HepG2 (cell line): ENCODE measurements around the gene ZNF223. TPM values are rescaled to one million over a fixed set of nuclear protein-coding genes. Genes with fewer than 3 reads are reported as not detected.

Experiments
- AKNA ChIP-seq: sonication (generic); formaldehyde crosslinking; IDR thresholded peaks from 2 replicates; pipeline ENCODE4 v1.4.0; 2020; ENCODE audit warnings: missing genetic modification reagents, borderline replicate concordance
- FOXP1 ChIP-seq, 2 experiments: fragments of 450-650 bp in 1 of 2; IDR thresholded peaks; 2 replicates each; pipeline ENCODE4 v1.6.1; 2017 to 2018; ENCODE audit warnings: antibody characterized with exemption in 1 of 2
- JUNB ChIP-seq: sonication (generic); formaldehyde crosslinking; IDR thresholded peaks from 2 replicates; pipeline ENCODE4 v1.8.0; 2022; ENCODE audit warnings: missing genetic modification reagents, mild to moderate bottlenecking, borderline replicate concordance
- KDM6A ChIP-seq: IDR thresholded peaks from 2 replicates; pipeline ENCODE4 v1.6.1; 2016; ENCODE audit warnings: low read depth
- MLLT10 ChIP-seq: sonication (generic); formaldehyde crosslinking; IDR thresholded peaks from 2 replicates; pipeline ENCODE4 v1.4.0; 2020; ENCODE audit warnings: missing genetic modification reagents
- MYC ChIP-seq: sonication (generic); formaldehyde crosslinking; IDR thresholded peaks from 2 replicates; pipeline ENCODE4 v1.9.0; 2021; ENCODE audit warnings: missing genetic modification reagents, borderline replicate concordance
- PHF20 ChIP-seq: sonication (generic); formaldehyde crosslinking; IDR thresholded peaks from 2 replicates; pipeline ENCODE4 v1.5.0; 2020; ENCODE audit warnings: mild to moderate bottlenecking, missing genetic modification reagents
- PLRG1 ChIP-seq: fragments of 450-650 bp; conservative IDR thresholded peaks from 2 replicates; pipeline ENCODE4 v1.6.1; 2016
- RELA ChIP-seq: sonication (generic); formaldehyde crosslinking; IDR thresholded peaks from 2 replicates; pipeline ENCODE4 v1.4.0; 2020; ENCODE audit warnings: missing genetic modification reagents
- TFAP4 ChIP-seq: sonication (generic); IDR thresholded peaks from 2 replicates; pipeline ENCODE4 v1.6.1; 2016; ENCODE audit warnings: low read depth, borderline replicate concordance
- ZBTB26 ChIP-seq: IDR thresholded peaks from 2 replicates; pipeline ENCODE4 v1.6.1; 2016; ENCODE audit warnings: missing compliant biosample characterization, missing genetic modification reagents, borderline replicate concordance
- ZNF180 ChIP-seq: sonication (generic); formaldehyde crosslinking; IDR thresholded peaks from 2 replicates; pipeline ENCODE4 v1.4.0; 2020; ENCODE audit warnings: low read depth, missing genetic modification reagents, borderline replicate concordance
- ZNF292 ChIP-seq: sonication (generic); formaldehyde crosslinking; IDR thresholded peaks from 2 replicates; pipeline ENCODE4 v1.8.1; 2022; ENCODE audit warnings: mild to moderate bottlenecking, low read depth, missing genetic modification reagents, borderline replicate concordance
- ZNF432 ChIP-seq: sonication (generic); formaldehyde crosslinking; IDR thresholded peaks from 2 replicates; pipeline ENCODE4 v1.5.0; 2020; ENCODE audit warnings: missing genetic modification reagents, mild to moderate bottlenecking, borderline replicate concordance
- ZNF512 ChIP-seq: sonication (generic); formaldehyde crosslinking; IDR thresholded peaks from 2 replicates; pipeline ENCODE4 v1.4.0; 2020; ENCODE audit warnings: mild to moderate bottlenecking, missing genetic modification reagents
- ZNF562 ChIP-seq: sonication (generic); formaldehyde crosslinking; IDR thresholded peaks from 2 replicates; pipeline ENCODE4 v1.8.0; 2022; ENCODE audit warnings: missing genetic modification reagents, borderline replicate concordance
- ZNF709 ChIP-seq: sonication (generic); formaldehyde crosslinking; IDR thresholded peaks from 2 replicates; pipeline ENCODE4 v1.5.0; 2020; ENCODE audit warnings: mild to moderate bottlenecking, missing genetic modification reagents
- ZNF784 ChIP-seq: sonication (generic); formaldehyde crosslinking; IDR thresholded peaks from 2 replicates; pipeline ENCODE4 v1.5.1; 2020; ENCODE audit warnings: missing genetic modification reagents, mild to moderate bottlenecking, borderline replicate concordance
- polyA plus RNA-seq, 8 experiments: library from polyadenylated mRNA; depleted of rRNA in 3 of 8; stranded (reverse) in 7 of 8; unstranded in 1 of 8; fragments of >200 nt; fragmentation: Illumina TruSeq in 4 of 8; extraction: Trizol in 4 of 8; gene quantifications; 2 replicates each; pipeline versions ENCODE4 v1.2.1 to v1.2.3, GENCODE V29; 2011 to 2016; ENCODE audit warnings: low read depth in 4 of 8, missing spikeins in 1 of 8, mixed read lengths in 1 of 8; ENCODE audit not compliant: insufficient read depth in 1 of 8
- total RNA-seq, 5 experiments: library from RNA; depleted of rRNA; stranded (reverse); fragments of >200 nt; fragmentation: Illumina TruSeq; extraction: Trizol; gene quantifications; 2 replicates each; pipeline ENCODE4 v1.2.3, GENCODE V29; 2016; ENCODE audit warnings: low read depth in 1 of 5

ZNF223 gene
- total and polyA plus RNA-seq, 2 of the 13 experiments (the other 11 are each of a cell fraction or from before 2014, with no cell fraction given) = 2.0 to 4.8 TPM

- TF ChIP-seq AKNA (CRISPR knock-in tag) = no peak
- TF ChIP-seq PLRG1 = no peak
- peak; percentile 42; the same call in 1 of the 2 replicates for TF ChIP-seq MYC
- peak; percentile 90 for TF ChIP-seq PHF20 (CRISPR knock-in tag)
- TF ChIP-seq ZNF784 (CRISPR knock-in tag) = no peak
- TF ChIP-seq ZNF180 (CRISPR knock-in tag) = no peak
- TF ChIP-seq ZNF432 (CRISPR knock-in tag) = no peak
- TF ChIP-seq RELA (CRISPR knock-in tag) = no peak
- no peak for TF ChIP-seq KDM6A (CRISPR knock-in tag)
- TF ChIP-seq ZNF562 (CRISPR knock-in tag) = no peak
- TF ChIP-seq ZNF512 (CRISPR knock-in tag) = no peak
- no peak for TF ChIP-seq ZNF292 (CRISPR knock-in tag)
- no peak for TF ChIP-seq MLLT10 (CRISPR knock-in tag)
- no peak for TF ChIP-seq JUNB (CRISPR knock-in tag)
- TF ChIP-seq ZNF709 (CRISPR knock-in tag) = peak; percentile 72
- peak; percentile 71; the same call in 1 of the 2 replicates for TF ChIP-seq ZBTB26 (CRISPR knock-in tag)
- no peak for TF ChIP-seq TFAP4
- TF ChIP-seq FOXP1 (IDR thresholded peaks at IDR 0.05) = no peak
- TF ChIP-seq FOXP1 (CRISPR knock-in tag; IDR thresholded peaks at IDR 0.05) = no peak
These were observed 20.1 kb downstream of the ZNF223 start, which contains the start of gene ZNF284 (continued) for GRCh38 chr19:44071824-44072542.
